Superior temporal gyrus (tissue), 1 donor: Measurements from ENCODE around the gene EML2.

Experiments used
- DNase-seq: peaks from one replicate; pipeline ENCODE4 v3.0.0-alpha.2; 2016; ENCODE audit errors: extremely low spot score

EML2 gene

GRCh38 chr19:45589768-45590167, 49.4 kb downstream of the EML2 start:
- DNase-seq, result no peak

GRCh38 chr19:45587873-45588272, 51.3 kb downstream of the EML2 start:
- DNase-seq, result no peak

DNA sequence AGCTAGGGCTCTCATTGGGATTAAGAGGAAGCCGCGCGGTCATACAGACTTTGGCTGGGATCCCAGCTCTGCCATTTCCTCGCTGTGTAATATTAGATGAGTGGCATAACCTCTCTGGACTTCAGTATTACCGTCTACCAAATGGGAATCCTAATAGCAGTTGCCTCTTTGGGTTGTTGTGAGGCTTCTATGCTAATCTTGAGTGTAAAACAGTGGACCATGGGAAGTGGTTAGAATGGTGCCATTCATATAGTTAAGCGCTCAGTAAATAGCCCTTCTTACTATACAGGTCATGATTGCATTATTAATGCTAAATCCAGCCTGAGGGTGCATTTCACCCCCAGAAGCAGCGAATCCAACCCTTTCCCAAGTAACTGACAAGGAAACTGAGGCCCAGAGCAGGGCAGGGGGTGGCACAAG, 54.0 kb downstream of the EML2 start:
- DNase-seq, result no peak

DNA sequence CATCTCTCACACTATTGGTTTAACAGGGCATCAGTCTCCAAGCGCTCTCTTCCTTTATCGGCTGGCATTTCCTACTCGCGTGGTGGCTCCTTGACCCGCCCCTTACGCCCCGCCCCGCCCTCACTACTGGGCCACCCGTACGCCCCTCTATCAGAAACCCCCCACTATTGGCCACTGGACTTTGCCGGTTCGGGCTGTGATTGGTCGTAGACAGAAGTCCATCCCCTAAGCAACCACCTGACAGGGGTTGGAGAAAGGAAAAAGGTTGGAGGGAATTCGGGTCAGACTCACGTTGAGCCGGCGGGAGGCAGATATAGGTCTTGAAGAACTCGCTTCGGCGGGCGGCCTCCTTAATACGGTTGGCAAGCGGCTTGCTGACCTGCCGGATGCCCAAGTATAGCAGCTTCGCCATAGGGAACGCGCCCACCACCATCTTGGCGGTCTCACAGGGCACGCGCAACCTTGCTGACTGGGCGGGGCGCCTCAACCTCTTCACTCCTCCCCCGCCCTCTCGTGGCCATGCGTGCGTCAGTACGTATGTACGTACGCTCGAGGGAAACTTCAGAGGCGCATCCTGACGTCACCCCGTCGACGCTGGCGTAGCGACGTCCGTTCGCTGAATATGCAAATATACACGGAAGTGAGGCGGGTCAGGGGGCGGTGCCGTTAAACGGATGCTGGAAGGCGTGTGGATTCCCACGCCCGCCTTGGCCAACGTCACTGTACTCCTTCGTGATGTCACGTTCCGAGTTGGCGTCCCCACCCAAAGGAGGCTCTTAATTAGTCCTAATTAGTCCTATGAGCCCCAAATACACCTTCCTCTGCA, 54.7 kb downstream of the EML2 start, which contains the start of gene OPA3:
Gene OPA3 (minus strand): TSS at position 471 of the 826 bp plus-strand sequence. CDS start 38 bp downstream, at position 433.
- peak; percentile 100 for DNase-seq

DNA sequence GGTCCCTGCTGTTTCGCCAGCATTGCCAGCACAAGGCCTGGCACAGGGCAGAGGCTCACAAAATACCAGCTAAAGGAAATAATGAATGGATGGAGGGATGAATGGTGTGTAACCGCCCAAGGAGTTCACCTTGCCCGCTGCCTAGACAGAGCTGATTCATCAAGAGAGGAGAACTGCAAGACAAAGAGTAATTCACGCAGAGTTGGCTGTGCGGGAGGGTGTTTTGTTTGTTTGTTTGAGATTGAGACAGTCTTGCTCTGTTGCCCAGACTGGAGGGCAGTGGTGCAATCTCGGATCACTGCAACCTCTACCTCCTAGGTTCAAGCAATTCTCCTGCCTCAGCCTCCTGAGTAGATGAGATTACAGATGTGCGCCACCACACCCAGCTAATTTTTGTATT, 57.6 kb downstream of the EML2 start:
- DNase-seq, result no peak

DNA sequence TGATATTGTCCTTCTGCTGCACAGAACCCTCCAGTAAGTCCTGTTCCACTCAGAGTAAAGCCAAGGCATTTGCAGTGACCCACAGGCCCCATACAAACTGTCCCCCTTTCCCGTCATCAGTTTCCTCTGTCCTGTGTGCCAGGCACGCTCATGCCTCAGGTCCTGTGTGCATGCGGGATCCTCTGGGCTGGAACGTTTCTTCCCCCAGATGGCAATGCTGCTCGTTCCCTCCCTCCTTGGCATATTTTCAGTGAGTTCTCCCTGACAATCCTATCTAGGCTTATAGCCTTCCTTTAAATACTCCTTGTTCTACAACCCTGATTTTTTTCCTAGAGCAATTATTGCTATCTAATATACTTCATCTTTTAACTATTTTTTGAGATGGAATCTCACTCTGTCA, 60.3 kb downstream of the EML2 start:
- no peak for DNase-seq

GRCh38 chr19:45577111-45577905, 61.9 kb downstream of the EML2 start:
- DNase-seq, result no peak

GRCh38 chr19:45576682-45577081, 62.5 kb downstream of the EML2 start:
- no peak for DNase-seq

DNA sequence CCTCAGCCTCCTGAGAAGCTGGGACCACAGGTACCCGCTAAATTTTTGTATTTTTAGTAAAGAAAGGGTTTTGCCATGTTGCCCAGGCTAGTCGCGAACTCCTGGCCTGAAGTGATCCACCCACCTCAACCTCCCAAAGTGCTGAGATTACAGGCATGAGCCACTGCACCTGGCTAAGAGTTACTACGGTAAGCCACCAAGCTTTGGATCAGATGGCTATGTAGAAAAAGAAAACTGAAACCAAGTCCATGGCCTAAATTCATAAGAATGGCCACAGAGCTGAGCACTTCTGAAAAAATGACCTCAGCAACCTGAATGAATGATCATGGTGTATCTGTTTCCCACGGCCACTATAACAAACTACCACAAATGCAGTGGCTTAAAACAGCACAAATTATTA, 64.0 kb downstream of the EML2 start:
- no peak for DNase-seq

- no peak for DNase-seq
These were observed 64.7 kb downstream of the EML2 start for GRCh38 chr19:45574526-45574925.

- no peak for DNase-seq
These were observed 67.6 kb downstream of the EML2 start for GRCh38 chr19:45571457-45572220.

- peak; percentile 34 for DNase-seq
These were observed 69.4 kb downstream of the EML2 start for GRCh38 chr19:45569619-45570421.

- no peak for DNase-seq
These were observed 70.5 kb downstream of the EML2 start for GRCh38 chr19:45568732-45569131.

- no peak for DNase-seq
These were observed 71.6 kb downstream of the EML2 start for GRCh38 chr19:45567609-45568008.

- no peak for DNase-seq
These were observed 74.9 kb downstream of the EML2 start for GRCh38 chr19:45564131-45564780.

GRCh38 chr19:45560686-45561085, 78.5 kb downstream of the EML2 start:
- no peak for DNase-seq

DNA sequence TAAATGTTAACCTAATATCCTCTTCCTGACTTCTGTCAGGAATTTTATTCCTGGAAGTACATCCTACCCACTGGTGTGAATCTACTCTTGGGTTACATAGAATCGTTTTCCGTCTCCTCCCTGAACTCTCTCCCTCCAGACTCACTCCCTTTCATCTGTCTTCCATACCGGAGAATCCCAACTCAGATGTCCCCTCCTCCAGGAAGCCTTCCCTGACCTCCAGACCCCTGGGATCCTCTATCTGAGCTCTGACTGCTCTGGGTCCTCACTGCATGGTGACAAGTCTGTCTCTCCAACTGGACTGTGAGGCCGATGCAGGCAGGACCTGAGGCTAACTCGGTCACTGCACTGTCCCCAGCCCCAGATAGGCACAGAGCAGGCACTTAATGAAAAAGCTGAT, 79.2 kb downstream of the EML2 start:
- DNase-seq, result no peak
